HepG2 (cell line): ENCODE data around the gene TXNDC12. TPM values are rescaled to one million over a fixed set of nuclear protein-coding genes. Genes with fewer than 3 reads are reported as not detected.

Experiments
- ARID3A ChIP-seq: IDR thresholded peaks from 2 replicates; pipeline ENCODE4 v1.6.1; 2012; ENCODE audit warnings: low read depth, low read length, improper control_type of control experiment
- ATF2 ChIP-seq: sonication (generic); formaldehyde crosslinking; IDR thresholded peaks from 2 replicates; pipeline ENCODE4 v1.4.0; 2020; ENCODE audit warnings: missing genetic modification reagents
- BRF2 ChIP-seq: sonication (generic); formaldehyde crosslinking; IDR thresholded peaks from 2 replicates; pipeline ENCODE4 v1.8.1; 2022; ENCODE audit warnings: mild to moderate bottlenecking, missing genetic modification reagents
- CC2D1A ChIP-seq: sonication (generic); formaldehyde crosslinking; IDR thresholded peaks from 2 replicates; pipeline ENCODE4 v1.8.1; 2023; ENCODE audit warnings: mild to moderate bottlenecking, missing genetic modification reagents
- DMAP1 ChIP-seq: IDR thresholded peaks from 2 replicates; pipeline ENCODE4 v1.6.1; 2016
- GMEB1 ChIP-seq: sonication (generic); formaldehyde crosslinking; IDR thresholded peaks from 2 replicates; pipeline ENCODE4 v1.5.1; 2020; ENCODE audit warnings: missing genetic modification reagents, mild to moderate bottlenecking, borderline replicate concordance
- GPBP1L1 ChIP-seq: sonication (generic); formaldehyde crosslinking; IDR thresholded peaks from 2 replicates; pipeline ENCODE4 v1.5.0; 2020; ENCODE audit warnings: mild to moderate bottlenecking, missing genetic modification reagents
- PLRG1 ChIP-seq: fragments of 450-650 bp; conservative IDR thresholded peaks from 2 replicates; pipeline ENCODE4 v1.6.1; 2016
- RFXANK ChIP-seq: IDR thresholded peaks from 2 replicates; pipeline ENCODE4 v1.6.1; 2016
- SP5 ChIP-seq: IDR thresholded peaks from 2 replicates; pipeline ENCODE4 v1.6.1; 2016; ENCODE audit warnings: low read depth, borderline replicate concordance
- TGIF2 ChIP-seq: IDR thresholded peaks from 2 replicates; pipeline ENCODE4 v1.6.1; 2016; ENCODE audit warnings: control low read depth, missing compliant biosample characterization
- ZNF275 ChIP-seq: sonication (generic); formaldehyde crosslinking; IDR thresholded peaks from 2 replicates; pipeline ENCODE4 v1.8.0; 2022; ENCODE audit warnings: missing genetic modification reagents, mild to moderate bottlenecking, inconsistent platforms, borderline replicate concordance
- ZNF329 ChIP-seq: sonication (generic); formaldehyde crosslinking; IDR thresholded peaks from 2 replicates; pipeline ENCODE4 v1.9.0; 2021; ENCODE audit warnings: low read depth, mild to moderate bottlenecking, missing genetic modification reagents
- polyA plus RNA-seq, 8 experiments: library from polyadenylated mRNA; depleted of rRNA in 3 of 8; stranded (reverse) in 7 of 8; unstranded in 1 of 8; fragments of >200 nt; fragmentation: Illumina TruSeq in 4 of 8; extraction: Trizol in 4 of 8; gene quantifications; 2 replicates each; pipeline versions ENCODE4 v1.2.1 to v1.2.3, GENCODE V29; 2011 to 2016; ENCODE audit warnings: low read depth in 4 of 8, missing spikeins in 1 of 8, mixed read lengths in 1 of 8; ENCODE audit not compliant: insufficient read depth in 1 of 8
- total RNA-seq, 5 experiments: library from RNA; depleted of rRNA; stranded (reverse); fragments of >200 nt; fragmentation: Illumina TruSeq; extraction: Trizol; gene quantifications; 2 replicates each; pipeline ENCODE4 v1.2.3, GENCODE V29; 2016; ENCODE audit warnings: low read depth in 1 of 5

The TXNDC12 gene
- total and polyA plus RNA-seq, 2 of the 13 experiments (the other 11 are each of a cell fraction or from before 2014, with no cell fraction given) = 65.6 to 67.2 TPM

- peak; percentile 17; the same call in 1 of the 2 replicates for TF ChIP-seq GMEB1 (CRISPR knock-in tag)
- peak; percentile 88 for TF ChIP-seq ARID3A
- no peak for TF ChIP-seq ZNF275 (CRISPR knock-in tag)
- no peak for TF ChIP-seq CC2D1A
- TF ChIP-seq PLRG1 = no peak
- no peak; the same call in 1 of the 2 replicates for TF ChIP-seq DMAP1 (CRISPR knock-in tag)
- no peak for TF ChIP-seq GPBP1L1 (CRISPR knock-in tag)
- TF ChIP-seq TGIF2 (CRISPR knock-in tag) = peak; percentile 67
- TF ChIP-seq SP5 (CRISPR knock-in tag) = peak; percentile 100
- no peak for TF ChIP-seq BRF2
- TF ChIP-seq ZNF329 (CRISPR knock-in tag) = no peak
- TF ChIP-seq ATF2 (CRISPR knock-in tag) = peak; percentile 33; the same call in 1 of the 2 replicates
- 0 out of 2 replicates have a peak, but pooled peaks have one; percentile 23 for TF ChIP-seq RFXANK (CRISPR knock-in tag)
Measured at GRCh38 chr1:52098139-52098871, 43.3 kb upstream of the TXNDC12 start (continued).
